ENCODE results near the gene DERL3.

The DERL3 gene

GRCh38 chr22:23793326-23793725 lies 45.5 kb downstream of the DERL3 start:
- Histone ChIP-seq H3K4me3 (ENCODE audit: low read depth, low read length) (no peak overlapping the region), H3K27me3 (no peaks in the 10 kb centered on the region), H3K4me1 (peaks cover 11% of the 10 kb centered on the region), H3K36me3 (peaks cover 44% of the 10 kb centered on the region), H3K9me3 (no peaks in the 10 kb centered on the region)
- DNase-seq = no peak
- 0 out of 2 replicates have a peak, but pooled peaks have one; percentile 13 for TF ChIP-seq CTCF (IDR thresholded peaks at IDR 0.05; ENCODE audit: low read depth, low read length)

DNA sequence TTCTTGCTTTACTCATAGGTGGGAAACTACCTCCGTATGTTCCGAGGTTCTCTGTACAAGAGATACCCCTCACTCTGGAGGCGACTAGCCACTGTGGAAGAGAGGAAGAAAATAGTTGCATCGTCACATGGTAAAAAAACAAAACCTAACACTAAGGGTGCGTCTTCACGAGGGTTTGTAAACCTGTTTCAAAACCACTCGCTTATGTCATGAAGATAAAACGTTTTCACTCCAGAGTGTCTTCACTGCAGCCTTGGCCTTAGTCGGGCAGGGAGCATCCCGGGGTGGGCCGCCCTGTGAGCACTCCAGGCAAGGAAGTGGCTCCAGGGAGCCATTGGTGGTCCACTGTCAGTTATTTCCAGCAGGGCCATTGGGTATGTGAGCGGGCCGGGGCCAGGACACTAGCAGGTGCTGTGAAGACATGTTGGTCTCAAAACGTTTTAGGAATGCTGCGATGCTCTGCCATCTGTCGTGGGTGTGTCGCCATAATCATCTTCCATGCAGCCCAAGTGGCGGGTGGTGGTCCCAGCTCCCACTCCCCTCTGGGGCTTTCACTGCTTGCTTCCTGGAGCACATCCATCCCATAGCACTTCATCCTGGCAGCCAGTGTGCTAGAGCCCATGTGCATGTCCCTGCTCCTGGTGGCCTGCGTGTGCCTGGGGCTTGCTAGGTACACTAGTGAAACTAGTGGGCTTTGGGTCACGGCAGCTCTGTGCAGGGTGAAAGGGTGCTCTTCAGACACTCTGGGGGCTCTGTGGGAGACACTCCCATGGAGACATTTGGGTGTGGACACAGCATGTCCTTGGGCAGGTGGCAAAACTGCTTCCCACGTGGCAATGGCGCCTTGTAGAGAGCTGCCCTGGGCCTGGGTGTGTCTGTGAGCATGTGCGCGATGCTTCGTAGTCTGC lies 46.8 kb downstream of the DERL3 start:
- Histone ChIP-seq H3K4me3 (ENCODE audit: low read depth, low read length) (no peak overlapping the region), H3K36me3 (peaks cover 37% of the 10 kb centered on the region), H3K9me3 (no peaks in the 10 kb centered on the region), H3K27me3 (no peaks in the 10 kb centered on the region), H3K4me1 (peaks cover 11% of the 10 kb centered on the region)
- no peak for TF ChIP-seq CTCF (IDR thresholded peaks at IDR 0.05; ENCODE audit: low read depth, low read length)
- no peak for DNase-seq

DNA sequence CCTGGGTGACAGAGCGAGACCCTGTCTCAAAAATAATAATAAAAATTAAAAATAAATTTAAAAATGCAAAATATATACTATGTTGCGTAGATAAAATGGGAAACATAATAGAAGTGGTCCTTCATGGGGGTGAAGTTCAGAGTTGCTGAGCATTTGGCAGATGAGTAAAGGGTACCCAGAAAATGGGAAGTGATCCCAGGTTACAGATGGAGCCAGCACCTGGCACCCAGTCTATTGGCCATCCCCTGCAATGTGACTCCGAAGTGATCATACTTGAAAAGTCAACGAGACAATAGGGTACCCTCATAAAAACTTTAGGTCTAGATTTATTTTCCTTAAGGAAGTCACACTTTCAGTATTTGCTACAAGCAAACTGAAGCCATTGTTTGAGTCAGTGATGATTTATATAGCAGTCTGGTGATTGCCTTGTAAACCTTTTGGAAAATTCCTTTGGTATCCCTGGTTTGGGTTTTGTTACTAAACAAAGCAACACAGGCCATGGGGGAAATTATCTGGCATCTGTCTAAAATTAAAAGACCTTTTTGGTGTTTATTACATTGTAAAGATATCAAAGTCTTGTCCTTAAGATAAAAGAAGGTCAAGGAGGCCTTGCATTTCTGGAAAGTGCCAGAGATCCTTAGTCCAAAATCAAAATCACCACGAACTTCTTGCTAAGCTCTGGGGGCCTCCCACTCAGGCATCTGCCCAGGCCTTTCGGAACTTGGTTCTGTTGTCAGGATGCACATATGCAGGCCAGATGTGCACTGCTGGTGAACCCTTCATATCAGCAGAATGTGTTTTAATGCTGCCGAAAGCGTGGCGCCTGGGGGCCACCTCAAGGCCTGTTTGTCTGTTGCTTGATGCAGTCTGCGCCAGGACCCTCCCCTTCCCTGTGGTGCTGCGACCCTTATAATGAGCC lies 47.7 kb downstream of the DERL3 start:
- TF ChIP-seq CTCF (IDR thresholded peaks at IDR 0.05; ENCODE audit: low read depth, low read length) = no peak
- peak; percentile 53 for DNase-seq
- Histone ChIP-seq H3K36me3 (peaks cover 30% of the 10 kb centered on the region), H3K27me3 (no peaks in the 10 kb centered on the region), H3K4me1 (peaks cover 14% of the 10 kb centered on the region), H3K4me3 (ENCODE audit: low read depth, low read length) (no peak overlapping the region), H3K9me3 (no peaks in the 10 kb centered on the region)

GRCh38 chr22:23789638-23790037 lies 49.2 kb downstream of the DERL3 start:
- Histone ChIP-seq H3K4me3 (ENCODE audit: low read depth, low read length) (no peak overlapping the region), H3K27me3 (no peaks in the 10 kb centered on the region), H3K36me3 (peaks cover 22% of the 10 kb centered on the region), H3K4me1 (peaks cover 14% of the 10 kb centered on the region), H3K9me3 (no peaks in the 10 kb centered on the region)
- TF ChIP-seq CTCF (IDR thresholded peaks at IDR 0.05; ENCODE audit: low read depth, low read length) = peak; percentile 31; the same call in 1 of the 2 replicates
- peak; percentile 57 for DNase-seq

GRCh38 chr22:23789121-23789520 lies 49.7 kb downstream of the DERL3 start:
- Histone ChIP-seq H3K36me3 (peaks cover 16% of the 10 kb centered on the region), H3K4me3 (ENCODE audit: low read depth, low read length) (no peak overlapping the region), H3K27me3 (no peaks in the 10 kb centered on the region), H3K4me1 (peaks cover 14% of the 10 kb centered on the region), H3K9me3 (no peaks in the 10 kb centered on the region)
- DNase-seq = no peak
- no peak for TF ChIP-seq CTCF (IDR thresholded peaks at IDR 0.05; ENCODE audit: low read depth, low read length)
